ENCODE data around the gene TBC1D10B.

Gene TBC1D10B

GRCh38 chr16:30377050-30377811, 6.9 kb upstream of the TBC1D10B start:
- DNase-seq (ENCODE audit: extremely low read depth in 1 of 2, low read depth in 1 of 2), result no peak

- DNase-seq (ENCODE audit: extremely low read depth in 1 of 2, low read depth in 1 of 2), result no peak
Observed at GRCh38 chr16:30376461-30376902, 6.2 kb upstream of the TBC1D10B start.

GRCh38 chr16:30375864-30376263, 5.6 kb upstream of the TBC1D10B start:
- DNase-seq (ENCODE audit: extremely low read depth in 1 of 2, low read depth in 1 of 2), result no peak

- DNase-seq (ENCODE audit: extremely low read depth in 1 of 2, low read depth in 1 of 2), result no peak
Observed at GRCh38 chr16:30374538-30374937, 4.2 kb upstream of the TBC1D10B start, which contains the start of gene MYL11. Gene MYL11, plus strand, starts transcription at chr16:30374802. Its CDS starts 56 bp downstream, at chr16:30374858.

GRCh38 chr16:30372725-30373124, 2.4 kb upstream of the TBC1D10B start:
- no peak for DNase-seq (ENCODE audit: extremely low read depth in 1 of 2, low read depth in 1 of 2)

GRCh38 chr16:30372038-30372712, 1.9 kb upstream of the TBC1D10B start:
- no peak for DNase-seq (ENCODE audit: extremely low read depth in 1 of 2, low read depth in 1 of 2)

- no peak for DNase-seq (ENCODE audit: extremely low read depth in 1 of 2, low read depth in 1 of 2)
Observed at GRCh38 chr16:30371248-30371816, 1.0 kb upstream of the TBC1D10B start.

GRCh38 chr16:30369938-30370455, 297 bp downstream of the TBC1D10B start:
- DNase-seq (ENCODE audit: extremely low read depth in 1 of 2, low read depth in 1 of 2), result no peak

- DNase-seq (ENCODE audit: extremely low read depth in 1 of 2, low read depth in 1 of 2), result no peak
Observed at GRCh38 chr16:30369091-30369937, 980 bp downstream of the TBC1D10B start.

GRCh38 chr16:30368792-30369090, 1.6 kb downstream of the TBC1D10B start:
- DNase-seq (ENCODE audit: extremely low read depth in 1 of 2, low read depth in 1 of 2), result no peak

GRCh38 chr16:30368122-30368791, 2.0 kb downstream of the TBC1D10B start:
- DNase-seq (ENCODE audit: extremely low read depth in 1 of 2, low read depth in 1 of 2), result no peak

- DNase-seq (ENCODE audit: extremely low read depth in 1 of 2, low read depth in 1 of 2), result no peak
Observed at GRCh38 chr16:30367349-30368009, 2.8 kb downstream of the TBC1D10B start.

GRCh38 chr16:30366511-30366910, 3.8 kb downstream of the TBC1D10B start:
- DNase-seq (ENCODE audit: extremely low read depth in 1 of 2, low read depth in 1 of 2), result no peak

GRCh38 chr16:30365200-30365599, 5.1 kb downstream of the TBC1D10B start:
- DNase-seq (ENCODE audit: extremely low read depth in 1 of 2, low read depth in 1 of 2), result no peak

- no peak for DNase-seq (ENCODE audit: extremely low read depth in 1 of 2, low read depth in 1 of 2)
Observed at GRCh38 chr16:30361180-30361579, 9.1 kb downstream of the TBC1D10B start.

GRCh38 chr16:30359871-30360170, 10.5 kb downstream of the TBC1D10B start:
- no peak for DNase-seq (ENCODE audit: extremely low read depth in 1 of 2, low read depth in 1 of 2)

GRCh38 chr16:30358990-30359870, 11.1 kb downstream of the TBC1D10B start:
- DNase-seq (ENCODE audit: extremely low read depth in 1 of 2, low read depth in 1 of 2), result no peak

GRCh38 chr16:30358577-30358936, 11.7 kb downstream of the TBC1D10B start:
- no peak for DNase-seq (ENCODE audit: extremely low read depth in 1 of 2, low read depth in 1 of 2)
